Muscle of leg (tissue), 11 donors: ENCODE results near the gene GRIP1. TPM values are rescaled to one million over a fixed set of nuclear protein-coding genes. Genes with fewer than 3 reads are reported as not detected.

ENCODE experiments used
- DNase-seq: peaks from one replicate; pipeline ENCODE4 v3.0.0; 2013
- H3K27ac ChIP-seq: one replicate; pipeline ENCODE4 v1.5.1; 2013; ENCODE audit warnings: mild to moderate bottlenecking, low read length, control low read depth
- H3K27me3 ChIP-seq: one replicate; pipeline ENCODE4 v1.6.1; 2013; ENCODE audit warnings: low read length; ENCODE audit not compliant: control insufficient read depth, insufficient read depth
- H3K36me3 ChIP-seq: one replicate; pipeline ENCODE4 v1.6.1; 2013; ENCODE audit warnings: low read length; ENCODE audit not compliant: control insufficient read depth, insufficient read depth
- H3K4me1 ChIP-seq: one replicate; pipeline ENCODE4 v1.6.1; 2013; ENCODE audit warnings: low read length; ENCODE audit not compliant: control insufficient read depth, insufficient read depth
- H3K4me3 ChIP-seq: one replicate; pipeline ENCODE4 v1.5.1; 2013; ENCODE audit warnings: low read length, control low read depth
- H3K9me3 ChIP-seq: replicated peaks from 2 replicates; pipeline ENCODE4 v1.6.1; 2013; ENCODE audit warnings: low read depth, low read length; ENCODE audit not compliant: control insufficient read depth
- WGBS: methylation state at CpG from one replicate; pipeline ENCODE4 v1.1.5; 2013; ENCODE audit warnings: missing lambda C conversion rate; ENCODE audit not compliant: insufficient coverage; 5-methylcytosine and 5-hydroxymethylcytosine counted together
- polyA plus RNA-seq, 8 donors: library from polyadenylated mRNA; unstranded; fragments of 120-200 nt; gene quantifications; one replicate each; pipeline versions ENCODE4 v1.2.1 to v1.2.3, GENCODE V29; 2013; ENCODE audit warnings: inconsistent platforms in 1 of 8, low replicate concordance in 1 of 8; ENCODE audit not compliant: insufficient read length in 8 of 8, insufficient read depth in 1 of 8
- total RNA-seq: library from RNA; stranded (reverse); fragments of 120-200 nt; gene quantifications from one replicate; pipeline ENCODE4 v1.2.4, GENCODE V29; 2013

Gene GRIP1
- total and polyA plus RNA-seq, 9 donors = 0.59 to 3.8 (median 1.2) TPM

DNA sequence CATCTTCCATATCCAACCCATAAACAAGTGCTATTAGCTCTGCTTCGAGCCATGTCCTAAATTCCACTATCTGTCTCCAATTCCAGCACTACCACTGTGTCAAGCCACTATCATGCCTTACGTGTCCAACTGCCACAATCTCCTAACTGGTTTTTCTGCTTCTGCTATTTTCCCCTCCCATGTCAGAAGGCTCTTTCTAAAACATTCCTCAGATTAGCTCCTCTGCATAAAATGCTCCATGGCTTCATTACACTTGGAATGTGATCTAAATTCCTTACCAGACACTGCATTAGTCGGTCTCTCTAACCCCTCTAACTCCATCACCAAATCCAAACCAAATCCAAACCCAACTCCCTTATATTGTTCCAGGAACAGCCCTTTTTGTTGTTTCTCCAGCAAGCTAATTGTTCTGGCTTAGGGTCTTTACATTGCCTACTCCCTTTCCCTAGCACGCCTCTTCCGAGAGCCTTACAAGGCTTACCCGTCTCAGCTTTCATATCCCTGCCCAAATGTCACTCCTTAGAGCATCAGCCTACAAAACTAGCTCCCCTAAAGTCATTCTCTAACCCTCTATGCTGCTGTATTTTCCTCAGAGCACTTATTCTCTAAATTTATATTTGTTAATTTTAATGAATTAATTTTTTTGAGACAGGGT is 236.8 kb downstream of the GRIP1 start:
- no peak for DNase-seq
- Histone ChIP-seq H3K4me3 (no peak overlapping the region), H3K9me3 (no peaks in the 10 kb centered on the region), H3K27me3 (no peaks in the 10 kb centered on the region), H3K36me3 (no peaks in the 10 kb centered on the region), H3K4me1 (no peaks in the 10 kb centered on the region), H3K27ac (no peak overlapping the region)
- WGBS = 73% methylated on average over 2 of the region's 6 CpGs

DNA sequence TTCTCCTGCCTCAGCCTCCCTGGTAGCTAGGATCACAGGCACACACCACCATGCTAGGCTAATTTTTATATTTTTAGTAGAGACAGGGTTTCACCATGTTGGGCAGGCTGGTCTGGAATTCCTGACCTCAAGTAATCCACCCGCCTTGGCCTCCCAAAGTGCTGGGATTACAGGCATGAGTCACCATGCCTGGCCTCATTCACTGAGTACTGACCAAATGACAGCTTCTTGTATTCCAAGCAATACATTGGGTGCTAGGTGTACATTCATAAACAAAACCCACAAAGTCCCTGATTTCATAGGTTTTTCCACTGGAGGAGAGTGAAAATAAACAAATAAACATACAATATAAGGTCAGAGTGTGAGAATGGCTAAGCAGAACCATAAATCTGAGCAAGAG is 240.3 kb downstream of the GRIP1 start:
- Histone ChIP-seq H3K36me3 (no peaks in the 10 kb centered on the region), H3K4me1 (no peaks in the 10 kb centered on the region), H3K27me3 (no peaks in the 10 kb centered on the region), H3K27ac (no peak overlapping the region), H3K4me3 (no peak overlapping the region), H3K9me3 (no peaks in the 10 kb centered on the region)
- WGBS = 100% methylated on average over 1 of the region's 1 CpG
- no peak for DNase-seq

DNA sequence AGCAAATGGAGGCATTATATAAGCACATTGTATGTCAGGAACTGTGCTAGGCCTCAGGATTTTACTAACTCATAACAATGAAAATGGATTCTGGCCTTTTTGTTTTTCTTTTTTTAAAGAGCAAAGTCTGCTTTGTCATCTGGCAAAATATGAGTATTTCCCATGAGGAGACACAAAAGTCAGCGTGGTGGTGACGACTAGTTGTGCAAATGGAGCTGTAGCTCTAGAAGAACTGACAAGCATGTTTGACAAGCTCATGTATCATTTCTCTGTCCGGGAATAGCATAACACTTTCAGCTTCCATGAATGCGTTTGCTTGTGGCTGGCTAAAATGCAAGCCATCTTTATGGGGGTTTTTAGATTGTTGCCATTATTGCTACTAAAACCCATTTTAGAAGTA is 248.8 kb downstream of the GRIP1 start:
- H3K4me3 ChIP-seq = no peak overlapping the region
- no peaks in the 10 kb centered on the region for H3K9me3 ChIP-seq
- H3K36me3 ChIP-seq = no peaks in the 10 kb centered on the region
- no peak for DNase-seq
- H3K27ac ChIP-seq = no peak overlapping the region
- H3K27me3 ChIP-seq = no peaks in the 10 kb centered on the region
- H3K4me1 ChIP-seq = no peaks in the 10 kb centered on the region
- WGBS = 100% methylated on average over 2 of the region's 4 CpGs

- H3K4me3 ChIP-seq = no peak overlapping the region
- H3K27ac ChIP-seq = no peak overlapping the region
- no peaks in the 10 kb centered on the region for H3K27me3 ChIP-seq
- H3K36me3 ChIP-seq = no peaks in the 10 kb centered on the region
- 45% methylated on average over 4 of the region's 5 CpGs for WGBS
- peaks cover 3% of the 10 kb centered on the region for H3K9me3 ChIP-seq
- no peak for DNase-seq
- no peaks in the 10 kb centered on the region for H3K4me1 ChIP-seq
These were observed 250.0 kb downstream of the GRIP1 start for GRCh38 chr12:66428870-66429269.

DNA sequence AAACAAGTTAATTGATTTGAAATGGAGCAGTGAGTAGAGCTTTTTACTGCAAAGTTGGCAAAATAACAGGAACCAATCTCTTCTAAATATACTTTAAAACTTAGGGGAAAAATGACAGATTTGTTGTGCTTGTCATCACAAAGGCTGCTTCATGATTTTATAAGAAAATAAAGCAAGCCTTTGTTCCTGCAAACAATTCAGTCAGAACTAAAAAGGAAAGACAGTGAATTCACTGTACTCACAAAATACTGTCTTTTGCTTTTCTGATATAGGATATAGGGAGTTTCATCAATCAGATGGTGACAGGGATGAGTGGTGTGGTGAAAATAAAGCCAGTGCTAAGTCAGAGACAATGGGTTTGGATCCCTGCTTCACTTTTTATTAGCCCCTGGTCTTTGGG is 250.6 kb downstream of the GRIP1 start:
- H3K4me1 ChIP-seq = no peaks in the 10 kb centered on the region
- H3K36me3 ChIP-seq = no peaks in the 10 kb centered on the region
- no peak overlapping the region for H3K4me3 ChIP-seq
- H3K27me3 ChIP-seq = no peaks in the 10 kb centered on the region
- H3K9me3 ChIP-seq = peaks cover 3% of the 10 kb centered on the region
- DNase-seq = no peak
- no peak overlapping the region for H3K27ac ChIP-seq

- no peak overlapping the region for H3K4me3 ChIP-seq
- no peak overlapping the region for H3K27ac ChIP-seq
- H3K4me1 ChIP-seq = no peaks in the 10 kb centered on the region
- no peaks in the 10 kb centered on the region for H3K36me3 ChIP-seq
- no peak for DNase-seq
- H3K9me3 ChIP-seq = peaks cover 3% of the 10 kb centered on the region
- WGBS = no CpG with 5 or more reads among the region's 2 CpGs
- no peaks in the 10 kb centered on the region for H3K27me3 ChIP-seq
These were observed 252.2 kb downstream of the GRIP1 start for GRCh38 chr12:66426696-66427095.

GRCh38 chr12:66423266-66423665 is 255.6 kb downstream of the GRIP1 start:
- no peaks in the 10 kb centered on the region for H3K36me3 ChIP-seq
- DNase-seq = no peak
- H3K4me1 ChIP-seq = no peaks in the 10 kb centered on the region
- H3K27ac ChIP-seq = no peak overlapping the region
- no peaks in the 10 kb centered on the region for H3K27me3 ChIP-seq
- H3K9me3 ChIP-seq = peaks cover 3% of the 10 kb centered on the region
- WGBS = no CpG with 5 or more reads among the region's 2 CpGs
- no peak overlapping the region for H3K4me3 ChIP-seq

- Histone ChIP-seq H3K36me3 (no peaks in the 10 kb centered on the region), H3K4me1 (no peaks in the 10 kb centered on the region), H3K9me3 (no peaks in the 10 kb centered on the region), H3K27me3 (no peaks in the 10 kb centered on the region), H3K27ac (no peak overlapping the region), H3K4me3 (no peak overlapping the region)
- DNase-seq = no peak
- no CpG with 5 or more reads among the region's 1 CpG for WGBS
These were observed 260.0 kb downstream of the GRIP1 start for GRCh38 chr12:66418908-66419307.

GRCh38 chr12:66417217-66417616 is 261.7 kb downstream of the GRIP1 start:
- no CpG with 5 or more reads among the region's 1 CpG for WGBS
- Histone ChIP-seq H3K4me1 (no peaks in the 10 kb centered on the region), H3K36me3 (no peaks in the 10 kb centered on the region), H3K27me3 (no peaks in the 10 kb centered on the region), H3K9me3 (no peaks in the 10 kb centered on the region), H3K4me3 (no peak overlapping the region), H3K27ac (no peak overlapping the region)
- no peak for DNase-seq

GRCh38 chr12:66409195-66409871 is 269.5 kb downstream of the GRIP1 start:
- Histone ChIP-seq H3K4me3 (no peak overlapping the region), H3K27me3 (no peaks in the 10 kb centered on the region), H3K36me3 (no peaks in the 10 kb centered on the region), H3K4me1 (peaks cover 3% of the 10 kb centered on the region), H3K9me3 (no peaks in the 10 kb centered on the region), H3K27ac (no peak overlapping the region)
- WGBS = no CpG with 5 or more reads among the region's 4 CpGs
- peak; percentile 89 for DNase-seq

GRCh38 chr12:66405395-66405794 is 273.5 kb downstream of the GRIP1 start:
- peaks cover 3% of the 10 kb centered on the region for H3K4me1 ChIP-seq
- H3K27me3 ChIP-seq = no peaks in the 10 kb centered on the region
- H3K36me3 ChIP-seq = no peaks in the 10 kb centered on the region
- DNase-seq = no peak
- no peak overlapping the region for H3K4me3 ChIP-seq
- no peaks in the 10 kb centered on the region for H3K9me3 ChIP-seq
- no peak overlapping the region for H3K27ac ChIP-seq
